ENCODE measurements around the gene TPTE2.

GRCh38 chr13:19597523-19597922 is 36.2 kb upstream of the TPTE2 start:
- no peak for TF ChIP-seq CTCF (IDR thresholded peaks at IDR 0.05)
- no peak for TF ChIP-seq POLR2A (IDR thresholded peaks at IDR 0.05)
- TF ChIP-seq POLR2AphosphoS5 (IDR thresholded peaks at IDR 0.05; ENCODE audit: insufficient read depth in 1 of 2, low read depth in 1 of 2) = no peak

All from vagina (tissue), 2 donors.